ENCODE data around the gene ZBTB16. TPM values are rescaled to one million over a fixed set of nuclear protein-coding genes. Genes with fewer than 3 reads are reported as not detected.

ZBTB16 gene
- total and polyA plus RNA-seq, 2 of the 4 experiments (the other 2 are of a cell fraction): not detected

- H3K9me1 ChIP-seq (ENCODE audit: insufficient read depth, low read length): no peaks in the 10 kb centered on the region
- dilution Hi-C loops (cut with HindIII; ENCODE audit: low sequenced_read_pairs, unreplicated experiment) (no loop called here), in situ Hi-C loops (cut with MboI; ENCODE audit: low sequenced_read_pairs) (no loop called here), intact Hi-C loops (cut with micrococcal nuclease) (no loop called here)
- H2BK20ac ChIP-seq (ENCODE audit: low read depth, low read length): no peak overlapping the region
- TF ChIP-seq USF2 (IDR thresholded peaks at IDR 0.05; ENCODE audit: low read depth, low read length): no peak
- TF ChIP-seq BHLHE40 (IDR thresholded peaks at IDR 0.05; ENCODE audit: low read depth, low read length): no peak
- TF ChIP-seq MAFK (IDR thresholded peaks at IDR 0.05; ENCODE audit: low read depth, low read length): no peak
- no peak for TF ChIP-seq FOS (IDR thresholded peaks at IDR 0.05; ENCODE audit: low read depth, low read length)
- no peak for TF ChIP-seq RAD21 (IDR thresholded peaks at IDR 0.05; ENCODE audit: low read length)
- TF ChIP-seq MXI1 (IDR thresholded peaks at IDR 0.05; ENCODE audit: borderline replicate concordance, low read depth, low read length): no peak
- no peak for TF ChIP-seq CHD1 (IDR thresholded peaks at IDR 0.05; ENCODE audit: low read depth, low read length)
- no peak for TF ChIP-seq CTCF (conservative IDR thresholded peaks at IDR 0.05; ENCODE audit: low read depth, low read length)
- no peak for TF ChIP-seq MAZ (IDR thresholded peaks at IDR 0.05; ENCODE audit: borderline replicate concordance, low read depth, low read length)
- TF ChIP-seq RCOR1 (IDR thresholded peaks at IDR 0.05; ENCODE audit: insufficient replicate concordance, low read length): no peak
- TF ChIP-seq CEBPB (IDR thresholded peaks at IDR 0.05; ENCODE audit: low read depth, low read length): no peak
- no peak for TF ChIP-seq RFX5 (IDR thresholded peaks at IDR 0.05; ENCODE audit: low read depth, low read length)
- no peak overlapping the region for H3K4me2 ChIP-seq (ENCODE audit: low read depth, low read length)
- H4K20me1 ChIP-seq (ENCODE audit: insufficient read depth, low read length): no peaks in the 10 kb centered on the region
- no TSS peak for BruUV-seq (replicated peaks)
- no peak overlapping the region for H2AK5ac ChIP-seq (ENCODE audit: low read depth, low read length)
- DNase-seq (no peak), ATAC-seq (ENCODE audit: low read depth) (no peak)
- H3K4me3 ChIP-seq (ENCODE audit: insufficient read depth, low read depth, low read length): no peak overlapping the region
- no peaks in the 10 kb centered on the region for H3K79me1 ChIP-seq (ENCODE audit: low read depth in 1 of 2, low read length in 2 of 2)
- no peaks in the 10 kb centered on the region for H3K9me3 ChIP-seq (ENCODE audit: control insufficient read depth, insufficient read depth, low read length)
- H3K27ac ChIP-seq (ENCODE audit: insufficient read depth, low read length): no peak overlapping the region
- H4K8ac ChIP-seq (ENCODE audit: low read depth in 2 of 2, low read length in 2 of 2): no peak overlapping the region
- ChIA-PET POLR2A (ENCODE audit: unreplicated experiment) (no interaction called here), CTCF (no interaction called here)
- H4K5ac ChIP-seq (ENCODE audit: low read depth, low read length): no peak overlapping the region
- no peak overlapping the region for H2BK15ac ChIP-seq (ENCODE audit: low read depth, low read length)
- H3K27me3 ChIP-seq (ENCODE audit: control insufficient read depth, insufficient read depth, low read length): peaks cover 24% of the 10 kb centered on the region
- H3K36me3 ChIP-seq (ENCODE audit: control insufficient read depth, insufficient read depth, low read length): no peaks in the 10 kb centered on the region
- no CpG with 5 or more reads among the region's 11 CpGs for WGBS, 2 experiments (ENCODE audit: extremely low coverage in 2 of 2, insufficient read length in 1 of 2)
- H3K9ac ChIP-seq (ENCODE audit: low read depth, low read length): no peak overlapping the region
- no peak overlapping the region for H3K56ac ChIP-seq (ENCODE audit: extremely low read depth, insufficient read depth, low read length)
- H3K23ac ChIP-seq (ENCODE audit: low read depth, low read length): no peak overlapping the region
- H2AFZ ChIP-seq (replicated peaks; ENCODE audit: low read length, poor library complexity): no peak overlapping the region
- H3K14ac ChIP-seq (replicated peaks; ENCODE audit: low read depth, low read length): no peak overlapping the region
- no peak overlapping the region for H2AK9ac ChIP-seq (replicated peaks; ENCODE audit: low read depth, low read length, poor library complexity)
- H2BK5ac ChIP-seq (ENCODE audit: low read depth, low read length, poor library complexity, severe bottlenecking): no peak overlapping the region
- H3K4me1 ChIP-seq (ENCODE audit: control insufficient read depth, insufficient read depth, low read length): no peaks in the 10 kb centered on the region
- H3K18ac ChIP-seq (ENCODE audit: low read depth, low read length): no peak overlapping the region
- H4K91ac ChIP-seq (ENCODE audit: insufficient read depth, low read depth, low read length): no peak overlapping the region
- H2BK120ac ChIP-seq (ENCODE audit: low read depth, low read length): no peak overlapping the region
- no peak overlapping the region for H3K4ac ChIP-seq (ENCODE audit: low read depth, low read length)
These were observed 24.1 kb downstream of the ZBTB16 start for GRCh38 chr11:114083391-114084252.

Measured in IMR-90 (cell line).